SH-SY5Y (cell line): ENCODE measurements around the gene AIF1L.

ENCODE experiments used
- GATA2 ChIP-seq: IDR thresholded peaks from 2 replicates; pipeline ENCODE4 v1.6.1; 2011; ENCODE audit warnings: mild to moderate bottlenecking, low read depth, low read length
- GATA3 ChIP-seq: IDR thresholded peaks from 2 replicates; pipeline ENCODE4 v1.6.1; 2011; ENCODE audit warnings: low read depth, mild to moderate bottlenecking, low read length, moderate library complexity

- TF ChIP-seq GATA2 (no peak), GATA3 (no peak)
These were observed 39.4 kb upstream of the AIF1L start for GRCh38 chr9:131056781-131057506.
